Stomach (tissue), 4 donors: Measurements from ENCODE around the gene LGMN.

Source experiments
- CTCF ChIP-seq, 7 experiments: fragments of 450-650 bp in 4 of 7; fragments of 200-600 bp in 3 of 7; sonication (generic) in 3 of 7; IDR thresholded peaks; one replicate each; pipeline ENCODE4 v1.5.1; 2016 to 2019; ENCODE audit warnings: antibody characterized with exemption in 7 of 7, control low read depth in 2 of 7, mild to moderate bottlenecking in 1 of 7
- POLR2A ChIP-seq, 4 donors: fragments of 450-650 bp; IDR thresholded peaks; one replicate each; pipeline ENCODE4 v1.6.1; 2016; ENCODE audit warnings: antibody characterized with exemption in 4 of 4, control low read depth in 2 of 4, mild to moderate bottlenecking in 1 of 4, moderate library complexity in 1 of 4
- POLR2AphosphoS5 ChIP-seq, 3 donors: sonication (generic); formaldehyde crosslinking; IDR thresholded peaks; one replicate each; pipeline ENCODE4 v1.6.1; 2016; ENCODE audit warnings: antibody characterized with exemption in 3 of 3

- no peak for TF ChIP-seq CTCF (IDR thresholded peaks at IDR 0.05)
- TF ChIP-seq POLR2A (IDR thresholded peaks at IDR 0.05): no peak
- TF ChIP-seq POLR2AphosphoS5 (IDR thresholded peaks at IDR 0.05): no peak
These were observed 647 bp downstream of the LGMN start for GRCh38 chr14:92747701-92748258.
